HG02642 (cell line): ENCODE measurements around the gene TBC1D2B.
A peak's percentile ranks its signal among the peaks of the same experiment; 100 is the strongest.

Source experiments
- ATAC-seq: cut with Tn5 transposase; IDR thresholded peaks from one replicate; pipeline ENCODE4 v1.9.1; 2021; ENCODE audit warnings: mild to moderate bottlenecking; ENCODE audit not compliant: unreplicated experiment, poor library complexity

Gene TBC1D2B

DNA sequence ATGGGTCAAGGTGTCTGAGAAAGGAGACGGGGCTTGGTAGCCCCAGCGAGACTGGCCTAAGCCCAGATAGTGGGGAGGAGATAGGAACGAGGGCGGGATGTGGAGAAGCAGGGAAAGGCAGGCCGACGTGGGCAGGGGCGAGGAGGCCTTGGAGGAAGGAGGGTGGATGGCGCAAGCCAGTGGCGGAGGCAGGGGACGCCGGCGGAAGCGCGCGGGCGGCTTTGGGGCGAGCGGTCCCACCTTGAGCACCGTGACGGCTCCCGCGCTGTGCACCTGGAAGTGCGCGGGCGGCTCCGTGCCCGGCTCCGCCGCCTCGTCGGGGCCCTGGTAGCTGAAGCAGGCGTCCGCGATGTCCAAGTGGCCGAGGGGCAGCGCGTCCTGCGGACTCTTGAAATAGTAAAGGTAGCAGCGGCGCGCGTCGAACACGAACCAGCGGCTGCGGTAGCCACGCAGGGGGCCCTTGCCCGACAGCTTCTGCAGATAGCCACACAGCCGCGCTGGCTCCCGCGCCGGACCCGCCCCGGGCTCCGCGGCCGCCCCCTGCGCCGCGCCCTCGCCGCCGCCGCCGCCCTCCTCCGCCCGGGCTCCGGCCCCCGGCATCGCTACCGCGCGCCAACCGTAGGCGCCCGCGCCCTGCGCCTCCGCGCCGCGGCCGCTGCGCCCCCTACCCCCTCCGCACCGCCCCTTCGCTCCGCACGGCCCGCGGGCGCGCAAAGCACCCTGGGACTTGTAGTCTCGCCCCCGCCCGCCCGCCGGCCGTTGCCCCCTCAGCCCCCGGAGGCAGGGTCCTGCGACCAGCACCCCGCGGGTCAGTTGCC is at the start of gene TBC1D2B:
TBC1D2B (minus strand) TSS at position 659 of the 818 bp plus-strand sequence; CDS start at position 600, 59 bp downstream.
- ATAC-seq: peak; percentile 78

DNA sequence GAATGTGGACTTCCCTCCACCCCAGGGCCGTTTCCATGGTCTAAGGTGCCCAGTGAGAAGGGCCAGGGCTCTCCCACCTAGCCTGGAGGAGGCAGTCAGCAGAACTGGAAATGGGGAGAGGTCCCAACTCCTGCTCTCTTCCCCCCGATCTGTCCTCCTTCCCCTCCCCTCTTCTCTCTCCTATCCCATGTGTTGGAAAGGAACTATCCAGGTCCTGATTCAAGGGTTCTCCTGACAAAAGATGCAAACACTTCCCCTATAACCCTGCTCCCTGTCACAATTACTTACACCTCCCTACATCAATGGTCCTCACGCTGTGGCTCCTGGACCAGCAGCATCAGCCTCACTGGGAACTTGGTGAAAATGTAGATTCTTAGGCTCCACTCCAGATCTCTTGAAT is 47.8 kb upstream of the TBC1D2B start:
- ATAC-seq: no peak

DNA sequence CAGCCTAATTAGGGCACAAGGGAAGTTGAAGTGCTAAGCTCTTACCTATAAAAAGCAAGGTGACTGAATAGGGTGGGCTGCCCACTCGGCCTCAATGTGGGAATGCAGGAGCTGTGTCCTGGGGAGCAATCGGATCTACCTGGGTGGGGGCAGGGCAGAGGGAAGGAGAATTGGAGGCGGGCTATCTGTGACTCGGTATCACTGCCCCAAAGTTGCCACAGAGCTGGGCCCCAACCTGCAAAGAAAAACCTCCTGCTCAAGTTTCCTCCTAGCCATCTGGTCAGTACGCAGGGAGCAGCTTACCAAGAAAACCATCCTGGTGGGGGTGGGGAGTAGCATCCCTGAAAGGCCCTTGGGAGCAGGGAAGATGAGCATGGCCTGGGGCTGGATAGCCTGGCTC is 43.0 kb upstream of the TBC1D2B start:
- no peak for ATAC-seq

DNA sequence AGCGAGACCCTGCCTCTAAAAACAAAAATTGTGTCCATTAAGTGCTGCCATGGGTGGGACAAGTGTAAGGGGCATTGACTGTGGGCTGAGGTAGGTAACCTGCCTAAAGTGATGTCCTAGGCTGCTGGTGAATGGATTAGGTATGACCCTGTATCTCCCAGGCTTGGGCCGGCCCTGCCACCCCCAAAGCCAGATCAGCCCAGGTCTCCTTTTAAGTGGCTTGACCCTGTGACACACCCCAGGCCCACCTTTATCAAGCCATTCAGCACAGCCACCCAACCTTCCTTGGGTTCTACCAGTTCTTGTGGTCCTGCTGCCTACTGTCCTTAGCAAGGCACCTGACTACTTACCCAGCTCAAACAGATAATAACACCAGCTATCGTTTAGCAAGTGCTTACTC is 35.0 kb upstream of the TBC1D2B start:
- no peak for ATAC-seq

DNA sequence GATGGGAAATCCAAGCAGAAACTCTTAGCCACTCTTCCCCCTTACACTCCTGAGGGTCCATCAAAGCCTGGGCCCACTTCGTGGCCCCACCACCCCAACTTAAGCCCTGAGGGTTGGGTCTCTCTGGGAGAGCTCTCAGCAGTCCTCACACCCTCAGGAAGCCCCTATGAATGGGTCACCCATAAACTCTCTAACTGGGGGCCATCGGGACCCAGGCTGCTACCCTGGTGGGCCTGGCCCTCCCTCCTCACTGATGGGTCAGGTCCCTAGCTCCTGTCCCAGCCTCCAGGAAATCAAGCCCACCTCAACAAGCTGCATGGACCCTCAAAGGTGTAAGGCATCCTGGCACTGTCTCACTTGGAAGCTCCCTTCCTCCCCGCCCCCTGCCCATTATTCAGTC is 34.3 kb upstream of the TBC1D2B start:
- ATAC-seq: no peak

DNA sequence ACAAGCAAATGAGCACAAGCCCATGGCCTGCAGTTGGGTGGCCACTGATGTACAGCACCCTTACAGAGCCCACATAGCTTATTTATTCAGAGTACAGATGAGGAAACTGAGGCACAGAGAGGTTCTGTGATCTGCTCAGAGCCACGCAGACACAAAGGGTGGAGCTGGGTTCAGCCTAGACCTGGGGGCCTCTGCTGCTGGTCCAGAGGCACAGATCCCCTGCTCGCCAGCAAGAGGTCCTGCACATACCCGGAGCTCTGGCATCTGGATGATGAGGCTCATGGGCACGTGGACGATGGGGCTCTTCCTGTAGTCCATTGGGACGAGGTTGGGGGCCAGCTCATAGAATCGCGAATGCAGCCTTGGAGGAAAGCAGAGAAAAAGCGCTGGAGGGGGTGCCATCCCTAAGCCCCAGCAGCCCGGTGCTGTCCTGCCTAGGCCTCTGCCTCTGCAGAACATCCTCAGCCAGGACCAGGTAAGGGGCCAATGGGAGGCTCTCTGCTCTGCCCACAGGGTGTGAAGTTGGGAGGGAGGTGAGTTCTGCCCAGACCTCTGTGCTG is 33.5 kb upstream of the TBC1D2B start:
- no peak for ATAC-seq

DNA sequence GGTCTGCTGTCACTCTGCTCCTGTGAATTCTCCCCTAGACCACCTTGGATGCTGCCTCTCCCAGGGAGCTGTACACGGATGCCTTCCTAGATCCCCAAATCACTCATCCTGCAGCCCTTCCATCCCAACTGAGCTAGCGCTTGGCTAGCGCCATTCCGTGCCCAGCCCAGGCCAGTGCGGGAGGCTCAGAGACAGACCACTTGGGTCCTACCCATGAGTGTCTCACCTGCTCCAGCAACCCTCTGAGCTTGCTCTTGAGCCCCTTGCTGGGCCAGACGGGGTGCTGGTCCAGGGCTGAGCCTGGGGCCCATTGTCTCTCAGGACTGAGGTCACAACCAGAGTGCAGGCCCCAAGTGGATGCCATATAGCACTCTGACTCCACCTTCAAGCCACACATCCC is 32.6 kb upstream of the TBC1D2B start:
- ATAC-seq: no peak

DNA sequence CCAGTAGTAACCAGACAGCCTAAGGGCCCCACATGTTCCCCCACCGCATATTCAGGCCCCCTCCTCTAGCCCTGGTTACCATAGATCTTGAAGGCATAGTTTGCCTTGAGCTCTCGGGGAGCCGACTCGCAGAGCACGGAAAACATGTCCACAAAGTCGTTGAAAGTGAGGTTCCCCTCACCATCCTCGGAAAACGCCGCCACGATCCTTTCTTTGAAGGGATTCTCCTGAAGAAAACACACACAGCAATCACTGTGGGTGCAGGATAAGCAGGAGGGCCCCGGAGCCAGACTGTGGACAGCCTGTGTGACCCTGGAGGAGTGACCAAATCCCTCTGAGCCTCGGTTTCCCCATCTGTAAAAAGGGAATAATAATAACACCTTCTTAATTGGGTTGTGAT is 31.6 kb upstream of the TBC1D2B start:
- no peak for ATAC-seq

DNA sequence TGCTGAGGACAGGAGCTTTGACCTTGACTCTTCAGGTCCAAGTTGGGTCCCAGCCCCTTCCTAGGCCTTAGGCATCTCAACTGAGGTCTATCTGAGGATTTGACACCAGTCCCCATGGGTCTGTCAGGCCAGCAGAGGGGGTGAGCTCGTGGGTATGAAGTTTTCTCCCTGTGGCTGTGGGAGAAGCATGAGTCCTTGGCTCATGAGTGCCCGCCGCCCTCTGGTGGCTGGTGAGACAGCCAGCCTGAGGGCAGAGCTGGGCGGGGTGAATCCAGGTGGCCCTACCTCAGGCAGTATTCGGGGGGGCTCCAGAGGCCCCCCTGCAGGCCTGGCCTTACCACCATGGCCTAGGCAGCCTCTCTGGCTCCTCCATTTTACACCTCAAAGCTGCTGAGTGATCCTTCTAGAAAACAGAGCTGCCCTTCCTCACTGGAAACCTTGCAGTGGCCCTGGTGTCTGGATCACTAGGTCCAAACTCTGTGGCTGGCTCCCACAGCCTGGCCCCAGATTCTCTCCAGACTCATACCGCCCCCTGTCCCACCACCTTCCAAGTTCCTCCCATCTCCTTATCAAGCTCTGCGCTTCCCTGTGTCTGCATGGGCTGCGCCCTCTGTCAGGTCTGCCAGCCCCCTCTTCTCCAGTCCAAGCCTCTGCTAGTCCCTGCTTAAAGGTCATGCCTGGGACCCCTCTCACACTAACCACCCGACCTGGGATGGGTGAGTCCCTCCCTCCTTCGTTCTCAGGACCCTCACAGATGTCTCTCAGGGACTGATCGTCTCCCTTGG is 31.0 kb upstream of the TBC1D2B start:
- peak; percentile 57 for ATAC-seq

DNA sequence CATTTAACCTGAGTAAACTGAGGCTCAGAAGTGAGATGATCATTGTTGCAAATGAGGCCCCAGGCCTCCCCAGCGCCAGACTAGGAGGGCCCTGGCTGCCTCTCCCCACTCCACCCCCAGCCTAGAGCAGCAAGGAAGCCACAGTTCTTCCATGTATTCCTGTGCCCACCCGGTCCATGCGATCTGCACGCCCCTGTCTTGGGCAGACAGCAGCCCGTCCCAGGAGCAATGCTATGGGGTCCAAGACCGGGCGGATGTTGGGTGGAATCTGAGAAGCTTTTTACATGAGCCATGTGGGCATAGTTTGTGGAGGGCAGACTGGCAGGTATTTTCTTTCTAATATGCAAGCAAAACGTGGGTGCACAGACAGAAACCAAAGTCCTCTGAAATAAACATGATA is 30.0 kb upstream of the TBC1D2B start:
- no peak for ATAC-seq

DNA sequence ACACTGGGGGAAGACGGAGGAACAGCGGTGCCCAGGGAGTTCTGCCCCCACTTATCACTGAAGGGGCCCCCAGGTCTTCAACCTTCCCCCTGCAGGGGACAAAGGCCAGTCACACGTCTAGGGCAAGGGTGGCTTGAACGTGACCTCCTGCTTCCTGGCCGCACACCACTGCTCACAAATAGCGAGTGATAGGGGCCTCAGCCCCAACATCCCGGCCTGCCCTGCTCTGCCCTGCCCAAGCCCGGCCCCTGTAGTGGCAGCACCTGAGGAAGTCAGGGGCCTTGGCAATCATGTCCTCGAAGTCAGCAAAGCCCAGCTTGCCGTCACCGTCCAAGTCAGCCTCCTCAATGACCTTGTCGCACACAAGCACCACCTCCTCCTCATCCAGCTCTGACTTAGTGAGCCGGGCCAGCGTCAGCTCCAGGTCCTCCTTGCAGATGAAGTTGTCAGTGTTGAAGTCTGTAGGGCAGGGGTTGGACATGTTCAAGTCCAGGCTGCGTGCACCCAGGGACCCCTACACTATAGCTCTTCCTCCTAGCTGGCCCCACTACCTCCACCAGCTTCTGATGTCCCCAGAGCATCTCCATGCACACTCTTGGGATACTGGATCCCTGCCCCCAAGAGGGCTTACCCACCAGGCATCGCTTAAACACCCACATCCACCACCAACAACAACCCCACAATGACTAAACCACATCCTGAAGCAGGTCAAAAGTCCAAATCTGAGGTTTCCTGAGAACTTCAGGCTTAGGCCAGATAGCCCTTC is 28.1 kb upstream of the TBC1D2B start:
- no peak for ATAC-seq

DNA sequence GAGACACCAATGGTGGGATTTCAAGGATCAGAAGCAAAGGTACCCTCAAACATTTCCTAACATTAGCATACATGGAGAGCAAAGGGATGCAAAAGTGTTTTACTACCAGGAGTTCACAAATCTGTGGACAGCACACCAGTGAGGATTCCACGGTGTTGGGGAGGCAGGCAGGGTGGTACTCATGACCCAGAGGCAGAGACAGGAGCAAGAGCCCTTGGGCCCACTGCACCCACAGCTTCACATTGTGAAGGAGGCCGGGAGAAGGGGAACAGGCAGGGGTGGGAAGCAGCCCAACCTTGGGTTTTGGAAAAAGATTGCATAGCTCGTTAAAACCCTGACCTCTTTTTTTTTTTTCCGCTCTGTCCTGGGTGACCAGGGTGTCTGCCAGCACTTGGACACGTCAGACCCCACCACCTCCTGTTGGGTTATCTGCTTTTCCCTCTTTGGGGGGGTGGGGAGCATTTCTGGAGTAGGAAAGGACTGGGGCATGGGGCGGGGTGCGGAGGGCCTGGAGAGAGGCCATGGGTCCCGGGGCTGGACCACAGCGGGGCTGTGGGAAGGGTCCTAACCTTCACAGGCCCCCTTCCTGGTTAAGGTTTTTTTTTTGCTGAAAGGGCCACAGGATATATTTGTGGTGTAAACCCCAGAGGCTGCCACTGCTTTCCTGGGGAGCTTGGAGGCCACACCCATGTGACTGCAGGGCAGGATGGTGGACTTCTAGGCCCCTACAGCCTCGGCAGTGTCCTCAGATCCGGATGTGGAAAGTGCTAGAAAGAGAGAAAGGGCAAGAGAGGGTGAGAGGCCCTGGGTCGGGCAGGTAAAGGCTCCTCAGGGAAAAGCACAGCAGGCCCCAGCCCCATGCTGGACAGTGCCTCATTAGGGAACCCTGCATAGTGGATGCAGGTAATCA is 27.3 kb upstream of the TBC1D2B start:
- no peak for ATAC-seq

DNA sequence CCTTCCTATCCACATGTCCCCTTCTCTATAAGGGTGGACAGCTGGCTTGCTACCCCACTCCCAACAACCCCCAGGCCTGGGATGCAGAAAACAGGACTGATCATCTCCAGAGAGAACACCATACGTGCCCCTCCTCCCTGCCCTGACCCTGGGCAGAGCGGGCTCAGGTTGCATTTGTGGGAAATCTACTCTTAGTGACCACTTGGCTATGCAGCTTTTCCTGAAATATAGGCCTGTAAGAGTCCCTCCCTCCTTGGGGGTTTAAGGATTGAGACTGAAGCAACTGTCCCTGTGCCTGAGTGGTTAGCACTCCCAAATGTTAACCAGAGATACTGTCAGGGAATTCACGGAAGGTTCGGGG is 26.6 kb upstream of the TBC1D2B start:
- ATAC-seq: peak; percentile 19

DNA sequence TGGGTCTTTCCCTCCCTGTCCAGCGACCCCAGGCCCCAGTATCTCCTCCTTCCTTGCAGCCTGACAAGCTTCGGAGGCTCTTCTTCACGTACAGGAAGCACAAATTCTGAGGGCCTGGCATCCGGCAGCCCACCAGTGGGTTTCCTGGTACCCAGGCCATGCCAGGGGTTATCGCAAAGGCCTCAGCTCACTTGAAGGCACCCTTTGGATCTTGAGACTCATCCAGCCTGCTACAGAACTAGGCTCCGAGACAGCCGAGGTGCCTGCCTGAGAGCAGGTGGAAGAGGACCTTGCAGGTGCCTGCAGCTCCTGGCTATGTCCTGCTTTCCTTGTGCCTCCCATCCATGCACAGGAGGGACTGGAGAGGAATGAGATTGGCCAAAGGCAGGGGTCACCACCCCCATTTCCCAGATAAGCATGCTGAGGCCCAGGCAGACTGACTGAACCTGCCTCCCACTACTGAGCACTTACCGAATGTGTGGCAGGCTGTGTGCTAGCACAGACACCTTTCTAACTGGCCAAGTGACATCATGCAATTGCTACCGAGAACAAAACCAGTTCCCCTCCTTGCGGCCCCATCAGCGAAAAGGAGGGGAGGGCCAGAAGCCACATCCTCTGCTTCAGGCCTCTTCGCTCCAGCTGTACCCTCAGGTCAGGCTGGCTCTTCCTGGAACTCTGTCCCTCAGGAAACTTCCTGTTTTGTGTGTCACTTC is 26.1 kb upstream of the TBC1D2B start:
- peak; percentile 62 for ATAC-seq

DNA sequence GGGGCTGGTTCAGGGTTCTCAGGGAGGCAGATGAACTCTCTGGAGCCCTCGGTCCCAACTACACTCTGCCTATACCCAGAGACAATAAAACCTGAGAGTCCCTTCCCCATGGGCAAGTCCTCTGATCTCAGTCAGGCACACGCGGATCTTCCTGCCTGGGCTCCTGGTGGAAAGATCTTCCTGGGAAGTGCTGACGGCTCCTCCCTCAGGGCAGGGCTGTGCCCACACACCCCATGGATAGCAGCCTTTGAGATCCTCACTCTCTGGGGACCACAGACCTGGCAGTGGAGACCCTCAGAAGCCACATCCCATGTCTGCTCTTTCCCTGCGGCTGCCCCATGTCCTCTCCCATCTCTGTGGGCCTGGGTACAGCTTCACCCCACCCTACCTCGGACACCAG is 25.2 kb upstream of the TBC1D2B start:
- ATAC-seq: no peak

DNA sequence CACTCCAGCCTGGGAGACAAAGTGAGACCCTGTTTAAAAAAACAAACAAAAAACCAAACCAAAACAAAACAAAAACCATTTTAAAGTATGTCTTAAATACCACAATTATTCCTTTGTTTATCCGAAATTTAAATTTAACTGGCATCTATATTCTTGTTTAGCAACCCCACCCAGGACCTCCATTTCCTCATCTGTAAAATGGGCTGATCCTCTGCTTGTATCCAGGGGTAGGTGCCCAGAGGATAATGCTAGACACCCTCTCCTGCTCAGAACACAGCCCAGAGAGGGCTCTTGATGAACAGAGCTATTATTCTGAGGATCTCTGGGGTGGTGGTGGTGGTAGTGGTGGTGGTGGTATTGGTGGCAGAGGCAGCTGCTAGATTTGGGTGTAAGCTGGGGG is 24.7 kb upstream of the TBC1D2B start:
- ATAC-seq: no peak

DNA sequence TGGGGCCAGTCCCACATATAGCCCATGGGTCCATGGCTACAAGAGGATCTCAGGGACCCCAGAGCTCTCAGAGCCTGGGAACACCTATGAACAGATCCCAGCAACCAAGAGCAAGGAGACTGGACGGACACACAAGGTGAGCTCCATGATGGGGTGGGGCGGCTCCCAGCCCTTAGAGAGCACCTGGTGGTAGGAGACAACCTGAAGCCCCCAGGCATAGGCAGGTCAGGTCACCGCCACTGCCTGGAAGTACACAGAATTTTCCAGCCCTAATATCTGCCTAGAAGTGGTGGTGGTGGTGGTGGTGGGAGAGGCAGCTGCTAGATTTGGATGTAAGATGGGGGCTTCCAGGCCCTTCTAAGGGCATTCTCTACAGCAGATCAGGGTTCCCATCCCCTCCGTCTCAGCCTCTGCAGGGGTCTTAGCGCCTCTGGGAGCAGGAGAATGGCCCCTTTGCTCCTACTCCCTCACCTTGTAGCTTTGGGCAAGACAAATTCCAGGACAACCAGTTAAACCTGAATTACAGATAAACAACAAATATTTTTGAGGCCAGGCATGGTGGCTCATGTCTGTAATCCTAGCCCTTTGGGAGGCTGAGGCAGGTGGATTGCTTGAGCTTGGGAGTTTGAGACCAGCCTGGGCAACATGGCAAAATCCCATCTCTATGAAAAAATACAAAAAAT is 24.1 kb upstream of the TBC1D2B start:
- ATAC-seq: no peak

DNA sequence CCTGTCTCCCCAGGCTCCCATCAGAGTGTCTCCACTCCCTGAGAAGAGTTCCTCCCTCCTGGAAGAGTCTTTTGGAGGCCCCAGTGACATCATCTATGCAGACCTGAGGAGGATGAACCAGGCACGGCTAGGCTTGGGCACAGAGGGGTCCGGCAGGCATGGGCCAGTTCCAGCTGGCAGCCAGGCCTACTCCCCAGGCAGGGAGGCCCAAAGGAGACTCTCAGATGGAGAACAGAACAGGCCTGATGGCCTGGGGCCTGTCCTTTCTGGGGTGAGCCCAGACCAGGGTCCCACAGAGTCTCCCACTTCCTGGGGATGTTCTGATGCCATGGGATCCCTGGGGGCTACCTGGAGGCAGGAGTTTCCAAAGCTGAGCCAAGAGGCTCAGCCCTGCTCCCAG is 23.4 kb upstream of the TBC1D2B start:
- no peak for ATAC-seq
